ENCODE measurements around the gene GPN2. TPM values are rescaled to one million over a fixed set of nuclear protein-coding genes. Genes with fewer than 3 reads are reported as not detected.

The GPN2 gene
- total RNA-seq = 9.8 and 11.1 TPM in 2 replicates

GRCh38 chr1:26889551-26890466 is at the start of gene GPN2:
GPN2 (minus strand) TSS chr1:26890283; CDS start chr1:26890096, 187 bp downstream.

GRCh38 chr1:26921540-26922430 is 31.7 kb upstream of the GPN2 start, which contains the start of gene NUDC:
NUDC (plus strand) TSS chr1:26921743; CDS start chr1:26921849, 106 bp downstream.

GRCh38 chr1:26913754-26914619 is 23.9 kb upstream of the GPN2 start, which contains the start of gene NR0B2:
NR0B2 (minus strand) TSS chr1:26913975; CDS start chr1:26913940, 35 bp downstream.

GRCh38 chr1:26900001-26900814 is 10.1 kb upstream of the GPN2 start, which contains the start of gene GPATCH3:
GPATCH3 (minus strand) TSS chr1:26900467; CDS start chr1:26900442, 25 bp downstream.

GRCh38 chr1:26862781-26863684 is 27.1 kb downstream of the GPN2 start, which contains the start of gene SFN:
SFN (plus strand) TSS chr1:26863149; CDS start chr1:26863213, 64 bp downstream.

GRCh38 chr1:26826261-26827105 is 63.6 kb downstream of the GPN2 start, which contains the start of gene ZDHHC18:
ZDHHC18 (plus strand) TSS chr1:26826688; CDS start chr1:26826805, 117 bp downstream.

Other genes with a start within 250 kb of the GPN2 start
- gene ARID1A, start 194.3 kb downstream of the GPN2 start, total RNA-seq = 15.9 and 20.3 TPM in 2 replicates
- 13.8 and 22.6 TPM in 2 replicates for gene PIGV, start 102.3 kb downstream of the GPN2 start, total RNA-seq
- 7.6 and 10.0 TPM in 2 replicates for gene ZDHHC18, start 63.6 kb downstream of the GPN2 start, total RNA-seq
- gene SFN, start 27.1 kb downstream of the GPN2 start, total RNA-seq = 0.12 and 0.33 TPM in 2 replicates
- 8.4 and 8.7 TPM in 2 replicates for gene GPATCH3, start 10.2 kb upstream of the GPN2 start, total RNA-seq
- not detected in 2 replicates for gene NR0B2, start 23.7 kb upstream of the GPN2 start, total RNA-seq
- 27.2 and 44.3 TPM in 2 replicates for gene NUDC, start 31.5 kb upstream of the GPN2 start, total RNA-seq
- gene KDF1, start 70.2 kb upstream of the GPN2 start, total RNA-seq = not detected in 2 replicates
- gene TRNP1, start 103.4 kb upstream of the GPN2 start, total RNA-seq = 28.4 and 62.3 TPM in 2 replicates
- 1.4 and 5.4 TPM in 2 replicates for gene TENT5B, start 122.6 kb upstream of the GPN2 start, total RNA-seq